Stimulated activated CD4-positive, alpha-beta T cell treated with anti-CD3 and anti-CD28 coated beads, Interleukin-2, amount 100 ng/mL, for 48 hours (primary cell): ENCODE results near the gene STAT4.

ENCODE experiments used
- DNase-seq, 2 donors: peaks; one replicate each; pipeline ENCODE4 v3.0.0-alpha.2; 2020

The STAT4 gene

GRCh38 chr2:191143791-191144190, 7.0 kb downstream of the STAT4 start:
- DNase-seq = no peak

- DNase-seq = no peak
Observed at GRCh38 chr2:191128911-191129304, 21.9 kb downstream of the STAT4 start.

- no peak for DNase-seq
Observed at GRCh38 chr2:191128172-191128910, 22.5 kb downstream of the STAT4 start.

- no peak for DNase-seq
Observed at GRCh38 chr2:191127235-191127634, 23.6 kb downstream of the STAT4 start.

DNA sequence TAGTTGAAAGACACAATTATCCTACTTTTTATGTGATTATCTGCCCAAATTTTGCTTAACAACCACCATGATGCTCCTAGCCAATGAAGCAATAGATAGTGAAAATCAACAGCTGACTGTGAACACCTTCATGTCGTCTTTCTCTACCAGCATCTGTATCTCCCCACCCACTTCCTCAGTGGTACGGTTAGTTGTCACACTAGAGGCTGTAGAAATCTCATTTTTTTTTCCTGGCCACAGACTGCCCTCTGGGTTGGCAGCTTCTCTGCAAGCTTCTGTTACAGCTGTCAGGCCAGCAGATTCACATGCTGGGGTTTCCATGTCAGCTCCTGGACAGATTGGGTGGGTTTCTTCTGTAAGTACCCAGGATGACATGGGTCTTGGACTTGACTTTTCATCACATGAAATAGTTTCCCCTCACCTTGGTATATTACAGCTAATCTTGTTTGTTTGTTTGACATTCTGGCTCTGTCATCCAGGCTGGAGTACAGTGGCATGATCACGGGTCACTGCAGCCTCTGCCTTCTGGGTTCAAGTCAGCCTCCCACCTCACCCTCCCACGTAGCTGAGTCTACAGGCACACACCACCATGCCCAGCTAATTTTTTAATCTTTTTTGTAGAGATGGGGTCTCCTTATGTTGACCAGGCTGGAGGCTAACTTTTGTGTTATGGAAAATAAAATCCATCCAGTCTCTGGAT, 24.3 kb downstream of the STAT4 start:
- DNase-seq = no peak

DNA sequence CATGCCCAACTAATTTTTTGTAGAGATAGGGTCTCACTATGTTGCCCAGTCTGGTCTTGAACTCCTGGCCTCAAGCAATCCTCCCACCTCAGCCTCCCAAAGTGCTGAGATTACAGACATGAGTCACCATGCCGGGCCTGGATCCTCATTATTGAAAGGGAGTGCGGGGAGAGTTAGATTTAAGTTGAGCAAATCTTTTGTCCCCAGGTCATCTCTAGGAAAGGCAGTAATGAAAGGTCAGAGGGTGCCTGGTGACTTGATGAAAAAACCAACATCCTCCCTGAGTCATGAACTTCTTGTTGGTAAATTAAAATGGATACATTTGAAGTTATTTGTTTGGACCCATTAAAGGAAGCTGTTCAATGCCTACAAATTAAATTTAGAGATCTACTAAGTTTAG, 25.1 kb downstream of the STAT4 start:
- DNase-seq = no peak

DNA sequence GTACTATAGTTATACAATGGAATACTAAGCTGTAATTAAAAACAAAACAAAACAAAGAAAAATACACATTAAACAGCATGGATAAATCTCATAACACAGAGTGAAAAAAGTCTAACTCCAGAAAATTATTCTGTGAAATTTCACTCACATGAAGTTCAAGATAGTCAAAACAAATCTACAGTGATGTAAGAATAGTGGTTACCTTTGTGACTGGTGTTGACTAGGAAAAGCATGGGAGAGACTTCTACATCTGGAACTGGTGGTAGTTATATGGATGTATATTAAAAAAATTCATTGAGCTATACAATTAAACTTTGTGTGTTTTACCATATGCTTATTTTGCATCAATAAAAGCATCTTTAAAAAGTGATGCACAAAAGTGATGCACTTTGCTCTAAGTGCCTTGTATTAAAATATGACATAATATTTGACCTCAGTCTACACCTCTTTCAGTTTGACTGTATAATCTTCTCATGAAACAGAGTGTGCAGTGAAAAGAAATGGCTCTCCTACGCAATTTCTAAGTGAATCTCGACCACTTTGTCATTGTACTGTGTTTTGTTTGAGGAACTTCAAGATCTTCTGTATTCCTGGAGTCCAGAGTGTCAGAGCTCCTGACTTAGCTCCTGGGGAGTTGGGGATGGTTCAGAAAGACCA, 28.0 kb downstream of the STAT4 start:
- DNase-seq = no peak

DNA sequence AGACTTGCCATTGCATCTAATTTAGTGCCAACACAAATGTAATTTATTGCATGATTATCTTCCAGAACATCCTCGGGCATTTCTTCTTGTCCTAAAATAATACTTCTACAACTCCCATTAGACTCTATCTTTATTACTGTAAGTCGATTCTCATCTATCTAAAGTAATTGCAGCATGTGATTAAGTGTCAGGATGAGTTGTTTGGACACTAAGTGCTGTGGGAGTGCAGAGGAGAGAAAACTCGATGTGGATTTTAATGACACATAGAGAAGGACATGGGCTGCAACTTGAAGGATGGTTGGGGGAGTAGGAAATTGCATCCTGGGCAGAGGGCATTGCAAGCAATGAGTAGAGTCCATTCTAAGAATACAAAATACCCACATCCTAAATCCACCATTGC, 33.5 kb downstream of the STAT4 start:
- DNase-seq = no peak

GRCh38 chr2:191115804-191116203, 35.0 kb downstream of the STAT4 start:
- DNase-seq = no peak

DNA sequence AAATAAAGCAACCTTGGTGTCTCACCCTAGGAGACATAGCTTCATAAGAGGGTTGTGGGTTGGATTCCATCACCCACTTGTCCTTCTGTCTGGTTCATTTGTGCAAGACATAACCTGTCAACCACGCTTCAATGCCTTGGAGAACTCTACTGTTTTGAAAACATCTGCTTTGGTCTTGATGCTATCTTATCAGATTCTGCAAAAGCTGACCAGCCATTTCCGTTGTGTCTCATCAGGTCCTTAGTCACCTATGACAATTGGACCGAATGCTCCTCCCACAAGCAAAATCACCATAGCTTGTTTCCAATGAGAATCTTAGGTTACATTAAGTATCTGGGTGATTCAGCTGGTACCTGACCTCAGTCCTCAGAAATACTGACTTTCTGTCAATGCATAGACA, 35.4 kb downstream of the STAT4 start:
- DNase-seq = peak in 1 of 2 donors; percentile 47

- DNase-seq = no peak
Observed at GRCh38 chr2:191114403-191114886, 36.3 kb downstream of the STAT4 start.

DNA sequence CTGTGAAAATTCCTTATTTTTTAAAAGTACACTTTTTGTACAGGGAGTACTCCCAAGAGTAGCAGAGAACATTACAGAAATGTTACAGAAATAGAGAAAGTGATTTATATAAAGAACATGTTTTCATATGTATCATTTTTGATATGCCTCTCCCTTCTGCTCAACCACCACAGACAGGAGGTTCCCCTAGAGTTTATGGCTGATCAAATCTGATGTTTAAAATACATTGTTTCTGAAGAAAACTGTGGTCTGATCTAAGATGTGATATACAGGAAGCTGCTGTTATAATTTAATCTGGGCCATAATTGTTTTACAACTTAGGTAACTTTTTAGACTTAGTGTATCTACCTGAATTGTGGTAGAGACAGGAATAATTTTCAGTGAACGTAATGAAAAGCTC, 37.0 kb downstream of the STAT4 start:
- no peak for DNase-seq

- no peak for DNase-seq
Observed at GRCh38 chr2:191112448-191112901, 38.3 kb downstream of the STAT4 start.

GRCh38 chr2:191109888-191110287, 40.9 kb downstream of the STAT4 start:
- DNase-seq = no peak

GRCh38 chr2:191108331-191108730, 42.5 kb downstream of the STAT4 start:
- no peak for DNase-seq

DNA sequence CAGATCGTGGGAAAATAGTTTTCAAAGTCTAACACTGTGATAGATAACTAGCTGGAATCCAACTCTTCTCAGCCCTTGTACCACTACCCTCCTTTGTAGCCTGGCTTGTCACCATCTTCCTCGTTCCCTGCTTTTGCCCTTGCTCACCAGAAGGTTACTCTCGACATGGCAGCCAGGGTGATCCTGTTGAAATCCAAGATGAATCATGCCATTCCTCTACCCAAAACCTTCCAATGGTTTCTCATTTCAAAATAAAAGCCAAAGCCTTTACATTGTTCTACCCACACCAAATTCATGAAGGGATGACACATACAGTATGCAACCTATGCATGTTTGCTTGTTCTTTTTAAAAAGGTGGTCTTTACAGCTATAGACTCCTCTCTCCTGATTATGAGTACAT, 45.7 kb downstream of the STAT4 start:
- no peak for DNase-seq

- DNase-seq = no peak
Observed at GRCh38 chr2:191103774-191104173, 47.0 kb downstream of the STAT4 start.

DNA sequence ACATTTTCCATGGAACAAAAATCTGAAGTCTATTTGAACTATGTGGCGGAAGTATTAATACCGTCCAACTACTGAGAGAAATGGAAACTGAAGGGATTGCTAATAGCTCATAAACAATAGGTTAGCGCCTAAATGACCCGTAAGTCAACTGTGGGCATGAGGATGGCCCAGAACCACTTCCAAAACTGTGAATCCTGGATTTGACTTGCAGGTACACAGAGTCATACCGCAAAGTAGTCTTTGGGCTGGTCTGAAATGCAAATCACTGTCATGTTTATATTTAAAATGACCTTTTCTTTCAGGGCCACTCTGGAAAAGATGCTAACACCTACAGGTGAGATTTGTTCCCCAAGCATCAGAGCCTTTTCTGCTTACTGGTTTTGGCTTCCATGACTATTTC, 50.6 kb downstream of the STAT4 start:
- DNase-seq = no peak

GRCh38 chr2:191087311-191087710, 63.5 kb downstream of the STAT4 start:
- no peak for DNase-seq

- no peak for DNase-seq
Observed at GRCh38 chr2:191086706-191087105, 64.1 kb downstream of the STAT4 start.

GRCh38 chr2:191083540-191083939, 67.3 kb downstream of the STAT4 start:
- no peak for DNase-seq

GRCh38 chr2:191082321-191082720, 68.5 kb downstream of the STAT4 start:
- no peak for DNase-seq

DNA sequence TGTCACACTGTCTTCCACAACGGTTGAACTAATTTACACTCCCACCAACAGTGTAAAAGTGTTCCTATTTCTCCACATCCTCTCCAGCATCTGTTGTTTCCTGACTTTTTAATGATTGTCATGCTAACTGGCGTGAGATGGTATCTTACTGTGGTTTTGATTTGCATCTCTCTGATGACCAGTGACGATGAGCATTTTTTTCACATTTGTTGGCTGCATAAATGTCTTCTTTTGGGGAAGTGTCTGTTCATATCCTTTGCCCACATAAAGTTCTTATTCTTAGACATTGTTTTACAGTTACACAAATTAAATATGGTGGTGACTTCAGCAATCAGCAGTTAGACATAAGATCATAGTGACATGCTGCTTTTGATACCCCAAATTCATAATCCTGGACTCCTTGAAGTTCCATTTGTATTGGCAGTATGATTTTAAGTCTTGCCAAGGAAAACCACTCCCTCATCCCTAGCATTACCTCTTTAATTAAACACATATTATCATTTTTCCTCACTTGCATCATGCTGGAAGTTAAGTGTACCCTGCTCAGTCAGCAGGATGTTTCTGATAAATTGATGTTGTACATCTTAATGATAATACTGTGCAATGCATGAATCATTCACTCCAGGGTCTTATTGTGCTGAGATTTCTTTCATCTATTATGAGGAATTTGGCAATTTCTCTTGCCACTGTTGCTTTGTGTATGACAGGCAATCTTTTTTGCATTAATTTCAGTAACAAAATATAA, 69.2 kb downstream of the STAT4 start:
- DNase-seq = no peak
